Fibroblast of lung (primary cell): ENCODE data around the gene MATK. TPM values are rescaled to one million over a fixed set of nuclear protein-coding genes. Genes with fewer than 3 reads are reported as not detected.

Experiments
- DNase-seq, 2 donors: peaks; one replicate each; pipeline versions ENCODE4 v3.0.0 to v3.0.0-alpha.2; 2010; ENCODE audit warnings: low read depth in 2 of 2
- H2AFZ ChIP-seq: 2 replicates; pipeline ENCODE4 v1.5.1; 2012; ENCODE audit warnings: low read length, control low read depth, inconsistent platforms
- H3K27ac ChIP-seq: 2 replicates; pipeline ENCODE4 v1.5.1; 2011; ENCODE audit warnings: low read length, control low read depth; ENCODE audit not compliant: insufficient read depth
- H3K27me3 ChIP-seq: 2 replicates; pipeline ENCODE4 v1.5.1; 2011; ENCODE audit warnings: mild to moderate bottlenecking, low read length; ENCODE audit not compliant: control insufficient read depth, insufficient read depth
- H3K36me3 ChIP-seq: 2 replicates; pipeline ENCODE4 v1.5.1; 2011; ENCODE audit warnings: low read length; ENCODE audit not compliant: control insufficient read depth, insufficient read depth
- H3K4me1 ChIP-seq: 2 replicates; pipeline ENCODE4 v1.5.1; 2011; ENCODE audit warnings: low read length; ENCODE audit not compliant: control insufficient read depth, insufficient read depth; ENCODE audit errors: extremely low read depth
- H3K4me2 ChIP-seq: 2 replicates; pipeline ENCODE4 v1.5.1; 2011; ENCODE audit warnings: low read length, control low read depth; ENCODE audit not compliant: insufficient read depth; ENCODE audit errors: extremely low read depth
- H3K4me3 ChIP-seq, 4 experiments: fragments of 200-600 bp in 1 of 4; sonication (generic) in 1 of 4; replicated peaks in 1 of 4; 2 replicates each; pipeline ENCODE4 v1.5.1; 2011 to 2016; ENCODE audit warnings: low read length in 4 of 4, low read depth in 3 of 4, mild to moderate bottlenecking in 3 of 4, control low read depth in 2 of 4, inconsistent platforms in 1 of 4, mixed read lengths in 1 of 4; ENCODE audit not compliant: insufficient read depth in 1 of 4; ENCODE audit errors: control extremely low read depth in 1 of 4
- H3K79me2 ChIP-seq: 2 replicates; pipeline ENCODE4 v1.5.1; 2012; ENCODE audit warnings: mild to moderate bottlenecking, low read length, inconsistent platforms; ENCODE audit not compliant: control insufficient read depth, insufficient read depth
- H3K9ac ChIP-seq: 2 replicates; pipeline ENCODE4 v1.5.1; 2011; ENCODE audit warnings: mild to moderate bottlenecking, low read length, control low read depth; ENCODE audit not compliant: insufficient read depth
- H3K9me3 ChIP-seq: 2 replicates; pipeline ENCODE4 v1.5.1; 2012; ENCODE audit warnings: low read depth, low read length; ENCODE audit not compliant: control insufficient read depth, insufficient read depth
- H4K20me1 ChIP-seq: 2 replicates; pipeline ENCODE4 v1.5.1; 2011; ENCODE audit warnings: low read length; ENCODE audit not compliant: control insufficient read depth, insufficient read depth; ENCODE audit errors: extremely low read depth
- EZH2 ChIP-seq: IDR thresholded peaks from 2 replicates; pipeline ENCODE4 v1.5.1; 2012; ENCODE audit warnings: low read length, control low read depth, mild to moderate bottlenecking; ENCODE audit errors: missing control alignments
- polyA plus RNA-seq, 2 donors: library from polyadenylated mRNA; depleted of rRNA in 1 of 2; stranded (reverse) in 1 of 2; unstranded in 1 of 2; fragments of >200 nt; gene quantifications; 2 replicates each; pipeline ENCODE4 v1.2.1, GENCODE V29; 2011 to 2012; ENCODE audit warnings: missing spikeins in 1 of 2
- total RNA-seq: library from RNA; depleted of rRNA; stranded (reverse); fragments of >200 nt; gene quantifications from 2 replicates; pipeline ENCODE4 v1.2.1, GENCODE V29; 2014
- TF ChIP-seq, protein P1 (sequence below), 2 donors: IDR thresholded peaks in 1 of 2; conservative IDR thresholded peaks in 1 of 2; 1 replicate in 1 of 2; 2 replicates in 1 of 2; pipeline ENCODE4 v1.5.1; 2011 to 2012; ENCODE audit warnings: low read length in 2 of 2, control low read depth in 1 of 2, inconsistent platforms in 1 of 2, low read depth in 1 of 2, mild to moderate bottlenecking in 1 of 2

The MATK gene
- total and polyA plus RNA-seq, 2 donors (not counting 1 experiment from before 2014, with no cell fraction given): under 0.01 TPM; not detected in 1

DNA sequence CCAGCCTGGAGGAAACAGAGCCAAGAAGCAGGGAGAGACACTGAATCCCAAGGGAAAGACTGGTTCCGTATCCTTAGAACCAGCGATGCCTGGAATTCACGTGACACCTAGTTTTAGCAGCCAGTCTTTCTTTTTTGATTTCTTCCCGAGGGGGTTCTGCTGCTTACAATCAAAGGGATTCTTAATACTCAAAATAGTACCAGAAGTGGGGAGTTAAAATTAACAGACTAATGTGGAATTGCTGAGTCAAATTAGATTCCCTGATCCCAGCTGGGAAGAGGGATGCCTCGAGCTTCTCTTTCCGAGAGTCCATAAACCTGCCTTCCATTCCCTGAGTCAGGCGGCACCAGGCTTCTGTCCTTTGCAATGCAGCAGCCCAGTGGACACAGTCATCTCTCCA is 4.8 kb upstream of the MATK start:
- H3K4me1 ChIP-seq: no peaks in the 10 kb centered on the region
- no peaks in the 10 kb centered on the region for H4K20me1 ChIP-seq
- H3K79me2 ChIP-seq: no peaks in the 10 kb centered on the region
- TF ChIP-seq EZH2: no peak
- TF ChIP-seq, protein P1, sequence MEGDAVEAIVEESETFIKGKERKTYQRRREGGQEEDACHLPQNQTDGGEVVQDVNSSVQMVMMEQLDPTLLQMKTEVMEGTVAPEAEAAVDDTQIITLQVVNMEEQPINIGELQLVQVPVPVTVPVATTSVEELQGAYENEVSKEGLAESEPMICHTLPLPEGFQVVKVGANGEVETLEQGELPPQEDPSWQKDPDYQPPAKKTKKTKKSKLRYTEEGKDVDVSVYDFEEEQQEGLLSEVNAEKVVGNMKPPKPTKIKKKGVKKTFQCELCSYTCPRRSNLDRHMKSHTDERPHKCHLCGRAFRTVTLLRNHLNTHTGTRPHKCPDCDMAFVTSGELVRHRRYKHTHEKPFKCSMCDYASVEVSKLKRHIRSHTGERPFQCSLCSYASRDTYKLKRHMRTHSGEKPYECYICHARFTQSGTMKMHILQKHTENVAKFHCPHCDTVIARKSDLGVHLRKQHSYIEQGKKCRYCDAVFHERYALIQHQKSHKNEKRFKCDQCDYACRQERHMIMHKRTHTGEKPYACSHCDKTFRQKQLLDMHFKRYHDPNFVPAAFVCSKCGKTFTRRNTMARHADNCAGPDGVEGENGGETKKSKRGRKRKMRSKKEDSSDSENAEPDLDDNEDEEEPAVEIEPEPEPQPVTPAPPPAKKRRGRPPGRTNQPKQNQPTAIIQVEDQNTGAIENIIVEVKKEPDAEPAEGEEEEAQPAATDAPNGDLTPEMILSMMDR (conservative IDR thresholded peaks at IDR 0.05 in 1 of 2, IDR thresholded peaks at IDR 0.05 in 1 of 2; ENCODE audit: low read depth in 1 of 2, low read length in 2 of 2): no peak
- no peak overlapping the region for H3K9ac ChIP-seq
- H2AFZ ChIP-seq: no peak overlapping the region
- no peak overlapping the region for H3K27ac ChIP-seq
- no peak overlapping the region for H3K4me3 ChIP-seq
- DNase-seq: no peak
- H3K4me2 ChIP-seq: no peak overlapping the region
- H3K27me3 ChIP-seq: no peaks in the 10 kb centered on the region
- no peaks in the 10 kb centered on the region for H3K36me3 ChIP-seq
- no peaks in the 10 kb centered on the region for H3K9me3 ChIP-seq

DNA sequence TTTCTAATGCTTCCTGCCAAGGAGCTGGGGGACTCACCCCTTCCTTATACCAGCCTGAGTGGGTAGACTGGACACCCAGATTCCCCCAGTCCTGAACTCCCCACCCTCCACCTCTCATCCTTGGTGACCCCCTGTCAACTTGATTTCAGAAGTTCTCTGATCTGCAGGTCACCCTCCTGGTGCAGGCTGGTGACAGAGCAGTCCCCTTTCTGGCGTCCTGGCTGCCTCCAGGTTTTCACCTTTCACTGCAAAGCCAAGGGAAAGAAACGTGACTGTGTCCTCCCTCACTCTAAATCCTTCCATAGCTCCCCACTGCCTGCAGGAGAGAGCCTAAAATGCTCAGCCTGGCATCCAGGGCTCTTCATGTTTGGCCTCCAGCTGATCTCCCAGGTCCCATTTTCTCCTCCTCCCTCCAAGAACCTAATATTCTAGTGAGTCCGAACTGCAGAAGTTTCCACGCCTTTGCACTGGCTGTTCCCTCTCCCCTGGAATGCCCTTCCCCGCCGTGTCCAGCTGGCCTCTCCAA is 4.1 kb upstream of the MATK start:
- Histone ChIP-seq H3K27ac (no peak overlapping the region), H3K9ac (no peak overlapping the region), H2AFZ (no peak overlapping the region), H3K79me2 (no peaks in the 10 kb centered on the region), H3K4me2 (no peak overlapping the region), H3K4me3 (no peak overlapping the region), H3K36me3 (no peaks in the 10 kb centered on the region), H4K20me1 (no peaks in the 10 kb centered on the region), H3K27me3 (no peaks in the 10 kb centered on the region), H3K4me1 (no peaks in the 10 kb centered on the region), H3K9me3 (no peaks in the 10 kb centered on the region)
- TF ChIP-seq EZH2: no peak
- TF ChIP-seq, protein P1 (conservative IDR thresholded peaks at IDR 0.05 in 1 of 2, IDR thresholded peaks at IDR 0.05 in 1 of 2; ENCODE audit: low read depth in 1 of 2, low read length in 2 of 2): no peak
- no peak for DNase-seq

DNA sequence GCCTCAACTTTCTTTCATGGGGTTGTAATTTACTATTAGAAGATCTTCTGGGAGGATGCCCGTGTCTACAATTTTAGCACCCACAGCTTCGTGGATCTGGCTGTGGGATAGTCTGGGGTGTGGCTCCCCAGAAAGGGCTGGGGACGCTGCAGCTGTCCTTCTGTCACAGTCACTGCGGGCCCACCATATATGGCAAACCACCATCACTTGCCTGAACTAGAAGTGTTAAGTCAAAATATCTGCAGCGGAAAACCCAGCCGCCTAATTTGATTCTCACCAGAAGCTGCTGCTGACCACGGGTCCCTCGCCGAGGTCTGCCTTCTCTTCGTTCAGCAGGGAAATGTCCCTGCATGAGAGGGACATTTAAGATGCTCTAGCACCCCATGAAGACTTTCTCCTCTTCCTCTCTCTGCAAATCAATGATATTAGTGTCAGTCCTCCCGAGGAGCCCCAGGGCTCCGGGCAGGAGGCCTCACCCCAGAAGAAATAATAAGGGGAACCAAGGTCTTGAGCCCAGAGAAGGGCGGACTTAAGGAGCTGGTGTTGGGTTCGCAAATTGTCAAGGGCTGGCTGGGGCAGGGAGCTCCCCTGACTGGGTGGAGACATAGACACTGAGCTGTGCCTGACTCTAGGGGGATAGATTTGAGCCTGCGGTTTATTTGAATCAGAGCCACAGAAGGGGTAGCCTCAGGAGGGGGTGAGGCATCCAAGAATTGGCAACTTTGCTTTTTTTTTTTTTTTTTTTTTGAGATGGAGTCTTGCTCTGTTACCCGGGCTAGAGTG is 3.0 kb upstream of the MATK start:
- Histone ChIP-seq H3K4me2 (no peak overlapping the region), H3K4me3 (no peak overlapping the region), H2AFZ (no peak overlapping the region), H3K79me2 (no peaks in the 10 kb centered on the region), H4K20me1 (no peaks in the 10 kb centered on the region), H3K36me3 (no peaks in the 10 kb centered on the region), H3K9ac (no peak overlapping the region), H3K27me3 (peaks cover 2% of the 10 kb centered on the region), H3K4me1 (no peaks in the 10 kb centered on the region), H3K9me3 (no peaks in the 10 kb centered on the region), H3K27ac (no peak overlapping the region)
- no peak for TF ChIP-seq EZH2
- TF ChIP-seq, protein P1 (conservative IDR thresholded peaks at IDR 0.05 in 1 of 2, IDR thresholded peaks at IDR 0.05 in 1 of 2; ENCODE audit: low read depth in 1 of 2, low read length in 2 of 2): no peak
- no peak for DNase-seq
